ENCODE measurements around the gene BANF2.

BANF2 gene

DNA sequence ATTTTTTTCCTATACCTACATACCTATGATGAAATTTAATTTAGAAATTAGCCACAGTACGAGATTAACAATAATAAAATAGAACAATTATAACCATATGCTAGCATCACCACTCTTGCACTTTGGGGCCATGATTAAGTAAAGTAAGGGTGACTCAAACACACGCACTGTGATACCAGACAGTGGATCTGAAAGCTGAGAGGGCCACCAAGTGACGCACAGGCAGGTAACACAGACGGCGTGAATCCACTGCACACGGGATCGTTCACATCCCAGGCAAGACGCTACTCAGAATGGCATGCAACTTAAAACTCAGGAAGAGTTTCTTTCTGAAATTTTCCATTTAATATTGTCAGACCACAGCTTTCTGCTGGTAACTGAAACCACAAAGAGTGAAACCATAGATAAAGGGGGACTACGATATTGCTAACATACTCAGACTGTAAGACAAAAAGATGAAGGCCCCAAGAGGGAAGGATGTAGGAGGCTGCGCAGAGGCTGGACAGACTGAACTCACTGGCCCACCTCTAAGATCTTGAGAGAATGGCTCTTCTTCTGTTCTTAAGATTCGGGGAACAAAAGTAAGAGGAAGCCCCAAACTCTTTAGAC is 35.6 kb upstream of the BANF2 start:
- no peak for DNase-seq

DNA sequence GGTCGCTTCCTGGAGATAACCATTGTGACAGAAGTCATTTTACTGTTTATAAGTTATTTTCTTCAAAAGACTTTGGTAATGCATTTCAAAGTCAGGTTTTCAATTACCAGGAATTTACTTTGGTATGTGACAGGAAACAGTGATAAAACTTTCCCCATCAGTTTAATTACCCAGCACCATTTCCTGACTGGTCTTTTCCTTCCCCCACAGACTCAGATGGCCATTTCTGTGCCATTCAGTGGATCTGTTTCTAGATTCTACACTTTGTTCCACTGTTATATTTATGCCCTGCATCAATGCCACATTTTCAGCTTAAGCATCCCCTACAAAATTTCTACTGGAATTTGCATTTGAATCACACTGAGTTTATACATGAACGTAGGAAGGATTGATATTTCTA is 34.0 kb upstream of the BANF2 start:
- no peak for DNase-seq

DNA sequence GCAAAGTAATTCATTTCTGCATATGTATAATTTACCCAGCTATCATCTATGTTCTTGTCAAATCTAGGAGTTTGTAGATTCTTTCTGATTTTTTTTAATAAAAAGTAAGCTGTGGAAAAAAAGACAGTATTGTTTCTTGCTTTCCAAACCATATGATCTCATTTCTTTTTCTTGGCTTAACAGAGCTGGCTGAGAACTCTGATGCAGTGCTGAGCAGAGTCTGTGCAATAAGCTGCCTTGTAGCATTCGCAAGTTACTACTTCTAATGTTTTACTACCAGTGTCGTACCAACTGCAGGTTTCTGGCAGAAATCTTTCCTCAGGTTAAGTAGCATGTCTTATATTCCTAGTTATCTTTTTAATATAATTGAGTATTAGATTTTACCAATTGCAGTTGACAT is 33.3 kb upstream of the BANF2 start:
- DNase-seq, result no peak

DNA sequence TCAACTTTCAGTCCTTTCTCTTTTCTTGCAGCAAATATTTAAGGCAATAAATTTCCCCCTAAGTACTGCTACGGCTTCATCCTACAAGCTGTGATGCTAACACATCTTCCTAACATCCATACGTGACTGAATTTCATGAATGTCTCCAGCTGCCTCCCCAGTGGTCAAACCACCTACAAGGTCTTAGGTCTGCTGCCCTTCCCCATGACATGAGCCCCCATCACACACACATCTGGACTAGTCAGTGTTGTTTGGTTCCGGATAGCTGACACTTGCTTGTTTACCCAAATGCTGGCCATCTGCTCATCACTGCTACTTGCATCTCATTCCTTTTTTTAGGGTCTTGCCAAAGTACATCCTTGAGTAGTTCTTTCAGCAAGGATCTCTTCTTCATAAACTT is 32.3 kb upstream of the BANF2 start:
- DNase-seq, result no peak

DNA sequence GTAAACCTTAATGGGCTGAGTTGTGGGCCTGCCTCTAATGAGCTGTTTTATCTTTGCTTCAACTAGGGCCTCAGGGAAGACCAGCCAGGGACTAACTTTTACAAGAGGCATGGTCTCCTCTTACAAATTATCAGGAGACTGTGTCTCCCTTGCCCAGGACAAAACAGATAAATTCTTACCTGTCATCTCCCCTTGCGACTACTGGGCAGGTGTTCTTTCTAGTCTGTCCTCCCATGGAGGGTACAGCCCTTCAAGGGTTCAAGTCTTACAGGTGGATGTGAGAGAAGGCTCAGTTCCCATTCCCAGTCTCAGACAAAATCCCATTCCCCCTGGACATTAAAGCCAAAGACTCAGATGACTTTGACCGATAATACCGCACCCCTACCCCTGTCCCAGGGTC is 31.3 kb upstream of the BANF2 start:
- DNase-seq, result no peak

DNA sequence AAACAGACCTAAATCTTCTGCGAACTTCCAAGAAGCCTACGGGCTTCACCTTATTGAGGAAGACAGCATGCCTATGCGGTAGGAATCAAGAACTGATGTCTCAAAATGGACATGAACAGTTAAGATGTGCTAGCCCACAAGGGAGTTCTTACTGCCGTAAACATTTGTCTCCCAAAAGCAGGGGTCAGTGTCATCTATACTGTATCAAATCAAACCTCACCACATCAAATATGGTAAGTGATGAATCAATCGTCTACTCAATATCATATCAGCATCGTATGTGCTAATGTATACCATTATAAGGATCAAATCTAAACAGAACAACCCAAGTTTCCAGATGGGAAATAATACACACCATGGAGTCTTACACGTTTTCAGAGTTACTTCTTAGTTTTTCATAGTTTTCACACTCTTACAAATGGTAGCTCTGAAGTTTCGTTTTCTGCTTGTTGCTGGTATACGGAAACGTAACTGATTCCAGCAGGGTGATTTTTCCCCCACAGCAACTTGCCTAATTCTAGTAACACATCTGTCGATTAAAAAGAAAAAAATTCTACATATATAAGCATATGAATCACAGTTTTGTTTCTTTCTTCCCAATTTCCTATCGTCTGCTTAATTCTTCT is 30.3 kb upstream of the BANF2 start:
- DNase-seq, result no peak

DNA sequence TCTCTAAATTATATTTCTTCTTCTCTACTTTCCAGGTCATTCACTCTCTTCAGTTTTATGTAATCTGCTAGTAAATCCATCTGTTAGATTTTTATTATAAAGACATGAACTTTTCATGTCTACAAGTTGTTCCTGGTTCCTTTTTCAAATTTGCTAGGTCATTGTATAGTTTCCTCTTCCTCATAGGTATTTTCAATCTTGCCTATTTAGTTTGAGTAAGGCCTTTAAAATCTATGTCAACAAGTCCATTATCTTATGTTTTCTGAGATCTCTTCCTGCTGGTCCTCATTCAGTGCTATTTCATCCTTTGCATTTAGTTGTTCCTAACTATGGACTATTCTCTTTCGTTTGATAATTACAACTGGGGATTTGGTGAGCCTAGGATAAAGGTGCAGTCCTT is 28.8 kb upstream of the BANF2 start:
- DNase-seq, result peak; percentile 33

DNA sequence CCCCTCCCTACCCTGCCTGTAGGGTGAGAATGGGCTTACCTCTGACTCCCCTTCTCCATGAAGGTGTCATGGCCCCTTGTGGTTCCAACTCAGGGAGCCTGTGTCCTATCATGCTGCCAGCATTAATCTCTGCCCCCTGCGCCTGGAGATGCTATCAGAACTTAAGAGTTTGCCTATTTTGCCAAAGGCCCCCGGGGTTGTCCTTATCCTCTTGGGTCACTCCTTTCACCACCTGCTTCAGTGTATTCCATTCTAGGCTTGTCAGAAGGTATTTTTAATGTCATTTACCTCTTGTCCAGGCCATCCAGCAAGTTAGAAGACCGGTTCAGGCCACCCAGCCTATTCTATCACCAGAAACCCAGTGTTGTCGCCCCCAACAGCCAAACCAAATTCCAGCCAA is 28.2 kb upstream of the BANF2 start:
- DNase-seq, result no peak

DNA sequence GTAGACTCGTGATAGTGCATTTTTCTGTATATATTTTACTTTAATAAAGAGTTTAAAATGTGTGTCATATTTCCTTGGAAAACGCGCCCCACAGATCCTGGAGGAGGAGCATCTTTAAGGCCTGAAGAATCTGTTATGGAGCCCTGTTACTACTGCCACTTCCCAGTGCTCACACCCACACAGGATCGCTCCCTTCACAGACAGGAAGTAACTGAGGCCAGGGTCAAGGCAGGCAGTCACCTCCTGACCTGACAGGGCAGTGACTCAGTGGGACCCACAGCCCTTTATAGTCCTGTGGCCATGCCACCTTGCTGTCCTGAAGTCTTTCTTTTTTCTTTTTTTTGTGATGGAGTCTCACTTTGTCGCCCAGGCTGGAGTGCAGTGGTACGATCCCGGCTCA is 26.7 kb upstream of the BANF2 start:
- peak; percentile 51 for DNase-seq

DNA sequence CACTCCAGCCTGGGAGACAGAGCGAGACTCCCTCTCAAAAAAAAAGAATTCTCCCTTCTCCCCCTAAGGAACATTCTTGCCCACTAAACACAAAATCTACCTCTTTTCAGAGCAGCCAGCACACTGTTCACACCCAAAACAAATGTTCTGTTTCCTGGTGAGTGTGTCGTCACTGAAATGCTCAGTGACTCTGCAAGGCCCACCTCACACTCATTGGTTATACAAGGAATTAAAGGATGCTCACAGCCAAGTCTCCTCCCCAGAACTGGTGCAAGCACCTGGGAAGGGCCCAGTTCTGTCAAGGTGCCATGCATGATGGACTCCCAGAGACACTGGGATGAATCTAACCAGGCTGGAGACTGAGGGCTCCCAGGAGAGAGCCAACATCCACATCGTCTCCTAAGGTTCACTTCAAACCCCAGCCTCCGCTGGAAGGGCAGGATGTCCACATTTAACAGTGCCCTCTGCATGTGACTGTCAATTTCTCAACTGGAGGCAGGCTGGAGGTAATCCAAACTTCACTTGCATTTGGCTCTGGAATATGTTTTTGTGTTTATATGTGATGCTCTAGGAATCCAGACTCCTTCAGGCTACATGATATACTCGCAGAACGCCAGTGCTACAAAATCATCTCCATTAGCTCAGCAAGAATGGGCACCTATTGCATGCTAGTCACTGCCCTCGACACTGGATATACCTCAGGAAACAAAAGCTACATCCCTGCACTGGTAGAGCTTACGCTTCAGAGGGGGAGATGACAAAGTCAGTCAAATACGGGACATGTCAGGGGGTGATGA is 24.8 kb upstream of the BANF2 start:
- no peak for DNase-seq

DNA sequence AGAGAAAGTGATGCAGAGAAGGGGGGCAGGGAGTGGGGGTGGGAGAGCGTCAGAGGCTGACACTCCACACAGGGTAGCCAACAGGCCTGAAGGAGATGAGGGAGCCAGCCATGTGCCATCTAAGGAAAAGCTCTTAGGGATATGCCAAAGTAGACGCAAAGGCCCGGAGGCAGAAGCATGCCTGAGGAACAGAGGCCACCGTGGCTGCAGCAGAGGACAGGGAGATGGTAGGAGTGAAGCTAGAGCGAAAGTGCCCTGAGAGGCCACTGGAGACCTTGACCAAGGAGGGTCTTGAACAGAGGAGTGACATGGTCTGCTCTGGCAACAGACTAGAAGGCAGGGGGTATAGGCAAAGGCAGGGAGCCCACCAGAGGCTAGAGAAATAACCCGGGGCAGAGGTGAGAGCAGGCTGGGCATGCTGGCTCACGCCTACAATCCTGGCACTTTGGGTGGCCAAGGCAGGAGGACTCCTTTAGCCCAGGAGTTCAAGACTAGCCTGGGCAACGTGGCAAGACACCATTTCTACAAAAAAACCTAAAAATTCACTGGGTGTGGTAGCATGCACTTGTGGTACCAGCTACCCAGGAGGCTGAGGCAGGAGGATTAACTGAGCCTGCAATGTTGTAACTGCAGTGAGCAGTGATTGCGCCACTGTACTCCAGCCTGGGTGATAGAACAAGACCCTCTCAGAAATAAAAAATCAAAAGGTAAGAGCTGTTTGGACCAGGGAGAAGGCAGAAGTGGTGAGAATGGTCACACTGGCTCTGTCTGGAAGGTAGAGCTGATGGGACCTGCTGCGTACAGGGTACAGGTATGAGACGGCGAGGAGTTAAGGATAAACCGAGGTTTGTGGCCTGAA is 24.0 kb upstream of the BANF2 start:
- DNase-seq, result no peak

DNA sequence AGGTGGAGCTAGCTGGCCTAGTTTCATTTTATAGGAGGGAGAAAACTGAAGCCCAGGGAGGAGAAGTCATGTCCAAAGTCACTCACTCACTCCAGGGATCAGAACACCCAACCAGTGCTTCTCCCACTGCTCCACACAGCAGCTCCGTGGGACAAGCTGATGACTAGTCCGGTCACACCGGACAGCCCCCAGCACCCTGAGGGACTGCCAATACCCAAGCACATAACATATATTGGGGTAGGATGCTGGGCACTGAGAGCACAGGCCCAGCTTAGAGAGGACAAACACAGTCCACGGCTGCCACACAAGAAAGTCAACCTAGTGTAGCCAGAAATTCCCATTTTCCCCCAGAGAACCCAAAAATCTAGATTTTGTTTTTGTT is 23.4 kb upstream of the BANF2 start:
- no peak for DNase-seq

DNA sequence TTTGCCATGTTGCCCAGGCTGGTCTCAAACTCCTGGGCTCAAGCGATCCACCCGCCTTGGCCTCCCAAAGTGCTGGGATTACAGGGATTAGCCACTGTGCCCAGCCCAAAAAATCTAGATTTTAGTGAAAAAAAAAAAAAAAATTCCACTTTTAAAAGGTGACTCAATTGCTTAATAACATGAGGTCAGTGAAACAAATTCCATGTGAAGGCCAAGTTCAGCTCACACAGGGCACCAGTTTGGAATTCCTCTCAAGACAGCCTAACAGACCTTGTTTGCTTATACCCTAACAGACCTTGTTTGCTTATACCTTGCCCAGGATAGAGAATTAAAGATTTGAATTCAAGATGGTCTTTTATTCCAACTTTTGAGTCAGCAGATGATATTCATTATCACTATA is 22.8 kb upstream of the BANF2 start:
- DNase-seq, result no peak

DNA sequence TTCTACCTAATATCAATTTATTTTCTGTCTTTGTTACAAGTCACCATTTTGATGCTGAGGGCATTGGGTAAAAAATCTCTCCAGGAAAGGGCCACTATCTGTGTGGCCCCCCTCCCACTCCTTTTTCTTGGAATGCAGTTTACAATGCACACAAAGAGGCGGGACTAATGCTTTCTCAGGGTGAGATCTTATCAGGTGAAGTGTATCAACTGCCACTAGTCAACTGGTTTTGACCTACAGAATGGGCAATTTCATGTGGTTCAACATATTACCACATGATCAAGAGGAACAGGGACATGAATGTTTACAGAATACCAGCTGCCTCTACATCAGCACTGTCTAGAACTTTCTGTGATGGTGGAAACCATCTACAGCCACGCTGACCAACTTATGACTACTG is 21.5 kb upstream of the BANF2 start:
- DNase-seq, result no peak

DNA sequence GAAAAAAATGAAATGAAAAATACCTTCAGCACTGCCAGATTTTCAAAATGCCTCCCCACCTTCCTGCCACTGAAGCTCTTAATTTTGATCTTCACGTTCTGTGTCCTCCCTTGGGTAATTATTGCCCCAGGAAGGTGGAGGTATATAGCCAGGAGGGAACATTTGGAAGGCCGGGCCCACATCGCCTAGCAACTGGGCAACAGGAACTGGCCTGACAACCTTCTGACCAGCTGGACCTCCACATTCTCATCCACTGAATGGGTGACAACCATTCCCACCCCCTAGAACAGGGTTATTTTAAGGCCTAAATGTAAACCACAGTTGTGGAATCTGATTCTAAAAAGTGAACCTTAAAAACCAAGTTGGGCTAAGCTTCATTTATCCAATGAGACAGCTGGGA is 20.9 kb upstream of the BANF2 start:
- DNase-seq, result no peak

DNA sequence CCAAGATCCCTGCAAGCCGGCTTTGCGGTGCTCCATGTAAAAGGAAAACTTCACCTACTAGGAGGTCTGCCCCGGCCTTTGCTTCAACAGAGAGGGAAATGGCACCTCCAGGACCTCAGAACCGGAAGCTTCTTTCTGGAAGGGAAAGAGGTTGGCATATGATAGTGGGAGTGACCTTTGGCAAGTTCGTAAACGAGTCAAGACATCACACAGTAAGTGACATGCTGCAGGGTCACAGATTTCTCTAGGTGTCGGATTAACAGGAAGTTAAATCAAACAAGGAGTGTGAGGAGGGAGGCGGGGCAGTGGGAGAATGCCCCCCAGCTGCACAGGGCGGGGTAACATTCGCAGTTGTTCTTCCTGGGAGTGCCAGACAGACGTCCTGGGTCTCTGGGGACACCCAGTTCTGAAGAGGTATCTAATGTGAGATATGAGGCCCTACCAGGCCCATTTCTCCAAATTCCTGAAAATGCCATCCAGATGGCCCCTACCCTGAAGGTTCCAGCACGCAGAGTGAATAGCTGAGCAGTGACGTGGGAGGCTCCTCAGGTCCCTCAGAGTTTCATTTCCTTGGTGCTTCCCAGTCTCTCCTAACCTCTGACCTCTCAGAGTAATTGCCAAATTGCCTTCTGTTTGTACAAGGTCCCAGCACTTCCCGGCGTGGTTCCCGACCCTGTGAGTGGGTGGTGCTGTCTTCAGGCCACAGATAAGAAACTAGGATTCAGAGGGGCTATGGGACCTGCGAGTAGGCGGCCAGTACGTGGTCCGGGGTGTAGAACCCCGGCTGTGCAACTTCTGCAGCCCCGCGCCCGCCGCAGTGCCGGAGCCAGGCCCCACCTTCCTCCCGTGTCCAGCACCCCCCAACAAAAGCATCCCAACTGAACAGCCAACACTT is 19.6 kb upstream of the BANF2 start:
- peak; percentile 91 for DNase-seq

DNA sequence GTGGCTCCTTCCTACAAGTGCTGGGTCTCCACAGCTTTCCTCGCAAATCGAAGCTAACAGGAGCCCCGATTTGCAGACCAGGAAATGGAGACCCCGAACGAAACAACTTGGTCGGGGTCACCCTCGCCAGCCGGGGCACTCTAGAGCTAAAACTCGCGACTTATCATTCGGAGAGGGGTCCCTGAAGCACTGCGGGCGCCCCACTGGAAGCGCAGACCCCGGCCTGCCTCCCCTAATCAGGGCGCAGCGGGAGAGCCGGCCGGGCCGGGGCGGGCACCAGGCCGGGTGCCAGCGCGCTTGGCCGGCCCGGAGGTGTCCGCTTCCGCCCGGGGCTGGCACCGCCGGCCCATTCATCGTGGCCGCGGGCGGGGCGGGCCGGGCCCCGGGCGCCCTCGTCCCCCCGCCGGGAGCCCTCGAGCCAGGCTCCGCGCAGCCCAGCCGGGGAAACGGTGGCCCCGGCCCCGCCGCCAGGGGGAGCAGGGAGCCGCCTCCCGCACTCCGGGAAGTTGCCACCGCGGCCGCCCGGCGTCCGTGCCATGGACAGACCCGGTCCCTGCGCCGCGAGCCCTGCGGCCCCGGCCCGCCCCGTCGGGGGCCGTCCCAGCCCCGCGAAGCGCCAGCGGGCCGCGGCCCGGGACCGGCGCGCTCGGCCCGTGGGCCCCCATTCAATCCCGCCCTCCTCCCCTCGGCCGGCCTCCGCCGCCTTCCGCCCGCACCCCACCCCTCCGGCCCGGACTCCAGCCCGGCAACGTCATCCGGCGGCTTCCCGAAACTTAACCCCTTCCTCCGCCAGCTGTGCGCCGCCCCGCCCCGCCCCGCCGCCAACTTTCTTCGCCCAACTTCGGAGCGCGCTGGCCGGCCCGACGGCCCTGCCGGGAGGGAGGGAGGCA is 18.7 kb upstream of the BANF2 start:
- DNase-seq, result peak; percentile 82

DNA sequence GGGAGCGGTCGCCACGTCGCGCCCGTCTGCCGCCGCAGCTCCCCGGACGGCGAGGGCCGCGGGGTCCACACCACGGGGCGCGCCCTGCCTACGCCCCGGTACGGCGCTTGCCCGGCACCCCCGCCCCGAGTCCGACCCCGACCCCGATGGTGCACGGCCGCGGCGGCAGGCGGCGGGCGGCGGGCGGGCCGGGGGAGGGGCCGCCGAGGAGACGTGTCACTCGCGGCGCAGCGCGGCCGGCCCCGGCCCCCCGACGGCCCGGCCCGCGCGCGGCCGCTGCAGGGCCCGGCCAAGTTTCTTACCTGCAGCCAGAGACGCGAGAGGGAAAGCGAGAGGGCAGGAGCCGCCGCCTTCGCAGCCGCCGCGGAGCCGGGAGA is 18.1 kb upstream of the BANF2 start:
- no peak for DNase-seq

DNA sequence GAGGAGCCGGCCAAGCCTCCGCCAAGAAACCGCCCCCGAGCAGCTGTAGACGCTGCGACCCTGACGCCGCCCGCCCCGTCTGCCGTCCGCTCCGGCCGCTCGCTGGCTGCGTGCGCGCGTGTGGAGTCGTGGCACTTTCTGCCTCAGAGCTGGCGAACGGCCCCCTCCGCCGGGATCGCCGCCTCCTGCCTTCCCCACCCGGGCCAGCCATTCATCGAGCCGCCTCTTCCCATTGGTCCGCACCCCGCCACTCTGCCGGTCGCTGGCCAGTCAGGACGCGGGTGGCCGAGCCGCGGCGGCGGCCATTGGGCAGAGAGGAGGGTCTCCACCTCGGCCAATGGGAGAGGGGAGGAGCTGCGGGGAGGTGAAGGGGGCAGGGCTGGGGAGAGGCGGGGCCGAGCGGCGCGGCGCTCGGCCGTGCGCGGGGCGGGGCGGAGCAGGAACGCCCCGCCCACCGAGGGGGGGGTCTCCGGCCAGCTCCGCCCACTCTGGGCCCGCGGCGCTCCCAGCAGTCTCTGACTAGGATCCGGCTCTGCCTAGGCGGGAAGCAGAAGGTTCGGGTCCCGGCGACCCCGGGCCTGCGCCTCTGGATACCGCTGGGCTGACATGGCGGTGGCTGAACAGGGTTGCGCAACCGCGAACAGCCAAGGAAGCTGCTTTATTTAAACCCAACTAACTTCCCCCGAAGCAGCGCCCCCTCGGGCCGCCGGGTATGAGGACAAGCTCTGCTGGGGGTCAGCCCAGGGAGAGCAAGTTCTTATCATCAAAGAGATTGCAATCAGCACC is 17.5 kb upstream of the BANF2 start, which contains the start of gene RRBP1:
Gene RRBP1, minus strand, starts transcription at position 140 of the 786 bp plus-strand sequence. CDS start 21,735 bp downstream, outside the sequence.
- peak; percentile 99 for DNase-seq

DNA sequence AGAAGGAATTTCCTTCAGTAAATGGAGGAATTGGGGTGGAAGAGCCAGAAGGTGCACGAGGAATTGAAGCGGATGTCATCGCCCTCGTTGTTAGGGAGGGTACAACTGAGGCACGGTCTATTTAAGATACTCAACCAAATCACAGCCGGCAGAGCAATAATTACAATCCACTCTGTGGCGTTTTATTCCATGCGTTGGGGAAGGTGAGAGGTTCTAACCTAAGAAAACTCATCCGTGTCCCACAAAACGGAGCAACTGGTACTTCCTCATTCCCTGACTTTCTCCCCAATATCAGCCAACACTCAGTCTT is 16.9 kb upstream of the BANF2 start:
- no peak for DNase-seq

Data from inflammatory macrophage treated with lipopolysaccharide for 4 hours (primary cell).